ENCODE data around the gene SYT14. TPM values are rescaled to one million over a fixed set of nuclear protein-coding genes. Genes with fewer than 3 reads are reported as not detected.

The SYT14 gene
- total and polyA plus RNA-seq, 2 of the 4 experiments (the other 2 are of a cell fraction) = 0.14 to 1.3 TPM

DNA sequence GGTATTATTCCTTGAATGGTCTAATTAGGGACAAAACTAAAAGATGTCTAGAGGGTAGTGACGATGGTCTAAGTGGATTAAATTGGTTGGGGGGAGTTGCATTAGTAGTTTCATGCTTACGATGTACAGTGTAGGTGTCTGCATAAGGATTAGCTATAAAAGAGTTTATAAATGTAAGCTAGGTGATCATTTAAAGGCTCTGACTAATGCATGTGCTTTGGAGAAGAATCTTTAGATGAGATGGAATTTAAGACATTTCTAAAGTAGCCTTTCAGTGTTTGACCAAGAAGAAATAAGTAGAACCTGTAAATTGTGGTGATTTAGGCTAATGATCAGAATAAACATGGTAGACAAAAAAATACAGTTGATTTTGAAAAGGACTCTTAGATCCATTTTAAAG is 7.4 kb downstream of the SYT14 start:
- no peak overlapping the region for H3K4me2 ChIP-seq (ENCODE audit: low read depth, low read length)
- DNase-seq (no peak), ATAC-seq (ENCODE audit: low read depth) (no peak)
- ChIA-PET CTCF (no interaction called here), POLR2A (ENCODE audit: unreplicated experiment) (no interaction called here)
- H2BK15ac ChIP-seq (ENCODE audit: low read depth, low read length) = no peak overlapping the region
- no peaks in the 10 kb centered on the region for H4K20me1 ChIP-seq (ENCODE audit: insufficient read depth, low read length)
- no peak overlapping the region for H3K14ac ChIP-seq (replicated peaks; ENCODE audit: low read depth, low read length)
- H3K56ac ChIP-seq (ENCODE audit: extremely low read depth, insufficient read depth, low read length) = no peak overlapping the region
- intact Hi-C loops (cut with micrococcal nuclease) = no loop called here
- H3K9me1 ChIP-seq (ENCODE audit: insufficient read depth, low read length) = peaks cover 2% of the 10 kb centered on the region; the same call in 1 of the 2 replicates
- H2BK20ac ChIP-seq (ENCODE audit: low read depth, low read length) = no peak overlapping the region
- no peaks in the 10 kb centered on the region for H3K4me1 ChIP-seq (ENCODE audit: control insufficient read depth, insufficient read depth, low read length)
- no peak overlapping the region for H4K5ac ChIP-seq (ENCODE audit: low read depth, low read length)
- no peak overlapping the region for H2BK120ac ChIP-seq (ENCODE audit: low read depth, low read length)
- H3K36me3 ChIP-seq (ENCODE audit: control insufficient read depth, insufficient read depth, low read length) = no peaks in the 10 kb centered on the region
- no peak overlapping the region for H2AK5ac ChIP-seq (ENCODE audit: low read depth, low read length)
- no peaks in the 10 kb centered on the region for H3K9me3 ChIP-seq (ENCODE audit: control insufficient read depth, insufficient read depth, low read length)
- no peak overlapping the region for H3K18ac ChIP-seq (ENCODE audit: low read depth, low read length)
- H4K8ac ChIP-seq (ENCODE audit: low read depth in 2 of 2, low read length in 2 of 2) = no peak overlapping the region
- in situ Hi-C loops (cut with MboI; ENCODE audit: low sequenced_read_pairs) = no loop called here
- no peak overlapping the region for H2AK9ac ChIP-seq (replicated peaks; ENCODE audit: low read depth, low read length, poor library complexity)
- 60% methylated on average over 2 of the region's 2 CpGs; no CpG with 5 or more reads in 1 of the 2 experiments for WGBS, 2 experiments (ENCODE audit: extremely low coverage in 2 of 2, insufficient read length in 1 of 2)
- H3K4me3 ChIP-seq (ENCODE audit: insufficient read depth, low read depth, low read length) = no peak overlapping the region
- H3K4ac ChIP-seq (ENCODE audit: low read depth, low read length) = no peak overlapping the region
- dilution Hi-C loops (cut with HindIII; ENCODE audit: low sequenced_read_pairs, unreplicated experiment) = no loop called here
- BruUV-seq (replicated peaks) = no TSS peak
- TF ChIP-seq RCOR1 (IDR thresholded peaks at IDR 0.05; ENCODE audit: insufficient replicate concordance, low read length) (no peak), NFE2L2 (IDR thresholded peaks at IDR 0.05; ENCODE audit: low read depth, low read length) (no peak), MXI1 (IDR thresholded peaks at IDR 0.05; ENCODE audit: borderline replicate concordance, low read depth, low read length) (no peak), RFX5 (IDR thresholded peaks at IDR 0.05; ENCODE audit: low read depth, low read length) (no peak), BHLHE40 (IDR thresholded peaks at IDR 0.05; ENCODE audit: low read depth, low read length) (no peak), CEBPB (IDR thresholded peaks at IDR 0.05; ENCODE audit: low read depth, low read length) (no peak), RAD21 (IDR thresholded peaks at IDR 0.05; ENCODE audit: low read length) (no peak), POLR2A (IDR thresholded peaks at IDR 0.05; ENCODE audit: low read depth, low read length) (no peak), MAZ (IDR thresholded peaks at IDR 0.05; ENCODE audit: borderline replicate concordance, low read depth, low read length) (no peak), FOS (IDR thresholded peaks at IDR 0.05; ENCODE audit: low read depth, low read length) (no peak), CHD1 (IDR thresholded peaks at IDR 0.05; ENCODE audit: low read depth, low read length) (no peak), SMC3 (IDR thresholded peaks at IDR 0.05; ENCODE audit: low read depth, low read length) (no peak)
- TF ChIP-seq, protein P1, sequence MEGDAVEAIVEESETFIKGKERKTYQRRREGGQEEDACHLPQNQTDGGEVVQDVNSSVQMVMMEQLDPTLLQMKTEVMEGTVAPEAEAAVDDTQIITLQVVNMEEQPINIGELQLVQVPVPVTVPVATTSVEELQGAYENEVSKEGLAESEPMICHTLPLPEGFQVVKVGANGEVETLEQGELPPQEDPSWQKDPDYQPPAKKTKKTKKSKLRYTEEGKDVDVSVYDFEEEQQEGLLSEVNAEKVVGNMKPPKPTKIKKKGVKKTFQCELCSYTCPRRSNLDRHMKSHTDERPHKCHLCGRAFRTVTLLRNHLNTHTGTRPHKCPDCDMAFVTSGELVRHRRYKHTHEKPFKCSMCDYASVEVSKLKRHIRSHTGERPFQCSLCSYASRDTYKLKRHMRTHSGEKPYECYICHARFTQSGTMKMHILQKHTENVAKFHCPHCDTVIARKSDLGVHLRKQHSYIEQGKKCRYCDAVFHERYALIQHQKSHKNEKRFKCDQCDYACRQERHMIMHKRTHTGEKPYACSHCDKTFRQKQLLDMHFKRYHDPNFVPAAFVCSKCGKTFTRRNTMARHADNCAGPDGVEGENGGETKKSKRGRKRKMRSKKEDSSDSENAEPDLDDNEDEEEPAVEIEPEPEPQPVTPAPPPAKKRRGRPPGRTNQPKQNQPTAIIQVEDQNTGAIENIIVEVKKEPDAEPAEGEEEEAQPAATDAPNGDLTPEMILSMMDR (conservative IDR thresholded peaks at IDR 0.05; ENCODE audit: low read depth, low read length) = no peak
- TF ChIP-seq, protein P2, sequence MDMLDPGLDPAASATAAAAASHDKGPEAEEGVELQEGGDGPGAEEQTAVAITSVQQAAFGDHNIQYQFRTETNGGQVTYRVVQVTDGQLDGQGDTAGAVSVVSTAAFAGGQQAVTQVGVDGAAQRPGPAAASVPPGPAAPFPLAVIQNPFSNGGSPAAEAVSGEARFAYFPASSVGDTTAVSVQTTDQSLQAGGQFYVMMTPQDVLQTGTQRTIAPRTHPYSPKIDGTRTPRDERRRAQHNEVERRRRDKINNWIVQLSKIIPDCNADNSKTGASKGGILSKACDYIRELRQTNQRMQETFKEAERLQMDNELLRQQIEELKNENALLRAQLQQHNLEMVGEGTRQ (IDR thresholded peaks at IDR 0.05; ENCODE audit: low read depth, low read length) = no peak
- TF ChIP-seq, protein P3, sequence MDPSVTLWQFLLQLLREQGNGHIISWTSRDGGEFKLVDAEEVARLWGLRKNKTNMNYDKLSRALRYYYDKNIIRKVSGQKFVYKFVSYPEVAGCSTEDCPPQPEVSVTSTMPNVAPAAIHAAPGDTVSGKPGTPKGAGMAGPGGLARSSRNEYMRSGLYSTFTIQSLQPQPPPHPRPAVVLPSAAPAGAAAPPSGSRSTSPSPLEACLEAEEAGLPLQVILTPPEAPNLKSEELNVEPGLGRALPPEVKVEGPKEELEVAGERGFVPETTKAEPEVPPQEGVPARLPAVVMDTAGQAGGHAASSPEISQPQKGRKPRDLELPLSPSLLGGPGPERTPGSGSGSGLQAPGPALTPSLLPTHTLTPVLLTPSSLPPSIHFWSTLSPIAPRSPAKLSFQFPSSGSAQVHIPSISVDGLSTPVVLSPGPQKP (IDR thresholded peaks at IDR 0.05; ENCODE audit: borderline replicate concordance, low read depth, low read length) = no peak
- no peaks in the 10 kb centered on the region for H3K79me1 ChIP-seq (ENCODE audit: low read depth in 1 of 2, low read length in 2 of 2)
- no peak overlapping the region for H3K23ac ChIP-seq (ENCODE audit: low read depth, low read length)
- H3K9ac ChIP-seq (ENCODE audit: low read depth, low read length) = no peak overlapping the region
- H4K91ac ChIP-seq (ENCODE audit: insufficient read depth, low read depth, low read length) = no peak overlapping the region
- no peaks in the 10 kb centered on the region for H3K27me3 ChIP-seq (ENCODE audit: control insufficient read depth, insufficient read depth, low read length)
- no peak overlapping the region for H2AFZ ChIP-seq (replicated peaks; ENCODE audit: low read length, poor library complexity)
- no peak overlapping the region for H3K27ac ChIP-seq (ENCODE audit: insufficient read depth, low read length)
- H2BK5ac ChIP-seq (ENCODE audit: low read depth, low read length, poor library complexity, severe bottlenecking) = no peak overlapping the region
